IMR-90 (cell line): ENCODE results near the gene FAT2. TPM values are rescaled to one million over a fixed set of nuclear protein-coding genes. Genes with fewer than 3 reads are reported as not detected.

Experiments
- ATAC-seq: fragments of 200-7000 bp; cut with Tn5 transposase; 2 replicates; pipeline ENCODE4 v1.9.1; 2020; ENCODE audit warnings: low read depth, mild to moderate bottlenecking, moderate library complexity
- BruUV-seq: library from RNA; stranded (reverse); fragments of 400-500 nt; replicated peaks from 2 replicates; lab custom pipeline; 2021; lab: Mats Ljungman, UMichigan
- CTCF ChIA-PET: fragments of 300-600 bp; formaldehyde crosslinking; extraction: SDS; loops from one replicate; lab custom pipeline; 2021; ENCODE audit warnings: antibody characterized with exemption; lab: Yijun Ruan, JAX
- POLR2A ChIA-PET: fragments of 300-600 bp; sonication (Branson Sonifier 250); formaldehyde crosslinking; loops from one replicate; lab custom pipeline; 2022; ENCODE audit warnings: antibody characterized with exemption; ENCODE audit not compliant: unreplicated experiment; lab: Charles Lee
- DNase-seq: peaks from one replicate; pipeline ENCODE4 v3.0.0; 2013
- H2AFZ ChIP-seq: replicated peaks from 2 replicates; pipeline ENCODE3; 2013; ENCODE audit warnings: low read length, mild to moderate bottlenecking; ENCODE audit not compliant: poor library complexity
- H2AK5ac ChIP-seq: 2 replicates; pipeline ENCODE4 v1.6.1; 2013; ENCODE audit warnings: low read depth, low read length, inconsistent platforms
- H2AK9ac ChIP-seq: replicated peaks from 2 replicates; pipeline ENCODE3; 2013; ENCODE audit warnings: mild to moderate bottlenecking, low read depth, low read length, moderate library complexity; ENCODE audit not compliant: poor library complexity
- H2BK120ac ChIP-seq: 2 replicates; pipeline ENCODE4 v1.6.1; 2013; ENCODE audit warnings: low read depth, low read length, inconsistent platforms
- H2BK15ac ChIP-seq: 3 replicates; pipeline ENCODE4 v1.6.1; 2013; ENCODE audit warnings: low read depth, low read length, inconsistent platforms
- H2BK20ac ChIP-seq: 2 replicates; pipeline ENCODE4 v1.6.1; 2013; ENCODE audit warnings: low read depth, mild to moderate bottlenecking, inconsistent platforms, low read length, moderate library complexity
- H2BK5ac ChIP-seq: 2 replicates; pipeline ENCODE4 v1.6.1; 2013; ENCODE audit warnings: mild to moderate bottlenecking, low read depth, low read length, inconsistent platforms; ENCODE audit not compliant: poor library complexity, severe bottlenecking
- H3K14ac ChIP-seq: replicated peaks from 2 replicates; pipeline ENCODE4 v1.6.1; 2013; ENCODE audit warnings: low read depth, low read length, inconsistent platforms
- H3K18ac ChIP-seq: 2 replicates; pipeline ENCODE4 v1.6.1; 2013; ENCODE audit warnings: low read depth, low read length, control low read depth
- H3K23ac ChIP-seq: 2 replicates; pipeline ENCODE4 v1.6.1; 2013; ENCODE audit warnings: low read depth, low read length, inconsistent platforms
- H3K27ac ChIP-seq: 2 replicates; pipeline ENCODE4 v1.5.1; 2013; ENCODE audit warnings: mild to moderate bottlenecking, control low read depth, low read length; ENCODE audit not compliant: insufficient read depth
- H3K27me3 ChIP-seq: 2 replicates; pipeline ENCODE4 v1.6.1; 2013; ENCODE audit warnings: low read length; ENCODE audit not compliant: control insufficient read depth, insufficient read depth
- H3K36me3 ChIP-seq: 2 replicates; pipeline ENCODE4 v1.6.1; 2013; ENCODE audit warnings: low read length, mixed read lengths; ENCODE audit not compliant: control insufficient read depth, insufficient read depth
- H3K4ac ChIP-seq: 2 replicates; pipeline ENCODE4 v1.6.1; 2013; ENCODE audit warnings: low read depth, low read length, inconsistent platforms
- H3K4me1 ChIP-seq: 2 replicates; pipeline ENCODE4 v1.6.1; 2013; ENCODE audit warnings: low read length, mixed read lengths; ENCODE audit not compliant: control insufficient read depth, insufficient read depth
- H3K4me2 ChIP-seq: 2 replicates; pipeline ENCODE4 v1.6.1; 2013; ENCODE audit warnings: low read depth, mild to moderate bottlenecking, control low read depth, low read length, moderate library complexity
- H3K4me3 ChIP-seq: 2 replicates; pipeline ENCODE4 v1.5.1; 2013; ENCODE audit warnings: low read depth, mild to moderate bottlenecking, control low read depth, low read length, moderate library complexity; ENCODE audit not compliant: insufficient read depth
- H3K56ac ChIP-seq: 2 replicates; pipeline ENCODE4 v1.6.1; 2013; ENCODE audit warnings: low read length, inconsistent platforms; ENCODE audit not compliant: insufficient read depth; ENCODE audit errors: extremely low read depth
- H3K79me1 ChIP-seq, 2 experiments: 2 replicates each; pipeline ENCODE4 v1.6.1; 2013; ENCODE audit warnings: low read length in 2 of 2, inconsistent platforms in 1 of 2, low read depth in 1 of 2
- H3K9ac ChIP-seq: 2 replicates; pipeline ENCODE4 v1.6.1; 2013; ENCODE audit warnings: low read depth, low read length, control low read depth
- H3K9me1 ChIP-seq: 2 replicates; pipeline ENCODE4 v1.6.1; 2013; ENCODE audit warnings: low read length, inconsistent platforms; ENCODE audit not compliant: insufficient read depth
- H3K9me3 ChIP-seq: 2 replicates; pipeline ENCODE4 v1.6.1; 2013; ENCODE audit warnings: low read length; ENCODE audit not compliant: control insufficient read depth, insufficient read depth
- H4K20me1 ChIP-seq: 2 replicates; pipeline ENCODE4 v1.6.1; 2013; ENCODE audit warnings: low read length, inconsistent platforms; ENCODE audit not compliant: insufficient read depth
- H4K5ac ChIP-seq: 2 replicates; pipeline ENCODE4 v1.6.1; 2013; ENCODE audit warnings: mild to moderate bottlenecking, low read depth, low read length, control low read depth
- H4K8ac ChIP-seq, 2 experiments: 2 replicates each; pipeline ENCODE4 v1.6.1; 2013; ENCODE audit warnings: low read depth in 2 of 2, low read length in 2 of 2, control low read depth in 1 of 2, inconsistent platforms in 1 of 2
- H4K91ac ChIP-seq: 2 replicates; pipeline ENCODE4 v1.6.1; 2013; ENCODE audit warnings: low read depth, low read length, inconsistent platforms; ENCODE audit not compliant: insufficient read depth
- BHLHE40 ChIP-seq: fragments of 150-350 bp; IDR thresholded peaks from 2 replicates; pipeline ENCODE4 v1.6.1; 2016; ENCODE audit warnings: mild to moderate bottlenecking, low read depth, low read length
- CHD1 ChIP-seq: IDR thresholded peaks from 2 replicates; pipeline ENCODE4 v1.6.1; 2012; ENCODE audit warnings: low read depth, low read length, improper control_type of control experiment
- CTCF ChIP-seq: conservative IDR thresholded peaks from 2 replicates; pipeline ENCODE4 v1.5.1; 2012; ENCODE audit warnings: mild to moderate bottlenecking, low read depth, low read length, improper control_type of control experiment
- ELK1 ChIP-seq: fragments of 150-350 bp; IDR thresholded peaks from 2 replicates; pipeline ENCODE4 v1.6.1; 2016; ENCODE audit warnings: low read depth, mild to moderate bottlenecking, low read length, moderate library complexity, borderline replicate concordance
- FOS ChIP-seq: fragments of 150-350 bp; IDR thresholded peaks from 2 replicates; pipeline ENCODE4 v1.6.1; 2016; ENCODE audit warnings: low read depth, low read length
- MAFK ChIP-seq: IDR thresholded peaks from 2 replicates; pipeline ENCODE4 v1.6.1; 2012; ENCODE audit warnings: low read depth, low read length, improper control_type of control experiment
- MAZ ChIP-seq: IDR thresholded peaks from 2 replicates; pipeline ENCODE4 v1.6.1; 2012; ENCODE audit warnings: low read depth, mild to moderate bottlenecking, low read length, improper control_type of control experiment, moderate library complexity, borderline replicate concordance
- MXI1 ChIP-seq: IDR thresholded peaks from 2 replicates; pipeline ENCODE4 v1.6.1; 2012; ENCODE audit warnings: low read depth, mild to moderate bottlenecking, low read length, moderate library complexity, borderline replicate concordance
- NFE2L2 ChIP-seq: fragments of 150-350 bp; IDR thresholded peaks from 2 replicates; pipeline ENCODE4 v1.6.1; 2016; ENCODE audit warnings: low read depth, mild to moderate bottlenecking, low read length
- POLR2A ChIP-seq: IDR thresholded peaks from 2 replicates; pipeline ENCODE4 v1.6.1; 2012; ENCODE audit warnings: mild to moderate bottlenecking, low read depth, low read length
- RCOR1 ChIP-seq: IDR thresholded peaks from 2 replicates; pipeline ENCODE4 v1.6.1; 2012; ENCODE audit warnings: mild to moderate bottlenecking, low read length, improper control_type of control experiment; ENCODE audit not compliant: insufficient replicate concordance
- RFX5 ChIP-seq: IDR thresholded peaks from 2 replicates; pipeline ENCODE4 v1.8.0; 2012; ENCODE audit warnings: low read depth, mild to moderate bottlenecking, low read length, moderate library complexity
- USF2 ChIP-seq: fragments of 150-350 bp; IDR thresholded peaks from 2 replicates; pipeline ENCODE4 v1.6.1; 2017; ENCODE audit warnings: mild to moderate bottlenecking, antibody characterized with exemption, low read length, low read depth
- WGBS, 2 experiments: methylation state at CpG; one replicate each; pipeline versions ENCODE4 v1.1.5 to v1.1.7; 2013; ENCODE audit warnings: missing lambda C conversion rate in 2 of 2; ENCODE audit not compliant: insufficient read length in 1 of 2; ENCODE audit errors: extremely low coverage in 2 of 2; 5-methylcytosine and 5-hydroxymethylcytosine counted together
- dilution Hi-C: fragments of 300-500 bp; cut with HindIII; formaldehyde crosslinking; loops from one replicate; pipeline ENCODE4 v1.14.3; 2018; ENCODE audit warnings: low sequenced_read_pairs; ENCODE audit not compliant: unreplicated experiment
- in situ Hi-C: fragments of 300-500 bp; cut with MboI; formaldehyde crosslinking; loops from 3 replicates; pipeline ENCODE4 v1.14.3; 2019; ENCODE audit warnings: low sequenced_read_pairs, inconsistent platforms, mixed read lengths
- intact Hi-C: fragments of 100-400 bp; cut with micrococcal nuclease; formaldehyde crosslinking; loops from 2 replicates; pipeline ENCODE4 v1.10.0; 2022
- polyA plus RNA-seq, 3 experiments: library from polyadenylated mRNA; depleted of rRNA; stranded (reverse); fragments of >200 nt; gene quantifications; 2 replicates each; pipeline ENCODE4 v1.2.3, GENCODE V29; 2012; ENCODE audit warnings: low replicate concordance in 1 of 3
- total RNA-seq: library from RNA; depleted of rRNA; stranded (reverse); fragments of >200 nt; gene quantifications from 2 replicates; pipeline ENCODE4 v1.2.3, GENCODE V29; 2012

The FAT2 gene
- total and polyA plus RNA-seq, 2 of the 4 experiments (the other 2 are of a cell fraction) = under 0.01 to 0.03 TPM

GRCh38 chr5:151555760-151556576, 35.2 kb downstream of the FAT2 start (continued):
- no peak for TF ChIP-seq MAZ

GRCh38 chr5:151553695-151554094, 37.4 kb downstream of the FAT2 start:
- CTCF ChIA-PET = no interaction called here
- no peaks in the 10 kb centered on the region for H3K4me1 ChIP-seq
- DNase-seq (no peak), ATAC-seq (no peak)
- POLR2A ChIA-PET = no interaction called here
- no peak overlapping the region for H2AFZ ChIP-seq
- intact Hi-C loops (no loop called here), dilution Hi-C loops (no loop called here), in situ Hi-C loops (no loop called here)
- no peak overlapping the region for H3K14ac ChIP-seq
- no peak overlapping the region for H3K9ac ChIP-seq
- H2AK5ac ChIP-seq = no peak overlapping the region
- no peak overlapping the region for H3K56ac ChIP-seq
- H4K20me1 ChIP-seq = no peaks in the 10 kb centered on the region
- H3K4me2 ChIP-seq = no peak overlapping the region
- H2BK20ac ChIP-seq = no peak overlapping the region
- no peak overlapping the region for H2AK9ac ChIP-seq
- no peak overlapping the region for H4K5ac ChIP-seq
- H3K9me3 ChIP-seq = no peaks in the 10 kb centered on the region; the same call in 1 of the 2 replicates
- no peak overlapping the region for H2BK120ac ChIP-seq
- no peak overlapping the region for H2BK15ac ChIP-seq
- no peak overlapping the region for H2BK5ac ChIP-seq
- no peak overlapping the region for H4K91ac ChIP-seq
- H3K9me1 ChIP-seq = no peaks in the 10 kb centered on the region
- H3K4me3 ChIP-seq = no peak overlapping the region
- H3K36me3 ChIP-seq = no peaks in the 10 kb centered on the region
- H3K79me1 ChIP-seq = no peaks in the 10 kb centered on the region
- H3K4ac ChIP-seq = no peak overlapping the region
- H3K23ac ChIP-seq = no peak overlapping the region
- no CpG with 5 or more reads among the region's 5 CpGs for whole genome bisulfite sequencing, 2 experiments
- H4K8ac ChIP-seq = no peak overlapping the region
- H3K27ac ChIP-seq = no peak overlapping the region
- no peak overlapping the region for H3K18ac ChIP-seq
- BruUV-seq = no TSS peak
- H3K27me3 ChIP-seq = no peaks in the 10 kb centered on the region; the same call in 1 of the 2 replicates
- TF ChIP-seq MAZ = no peak
- no peak for TF ChIP-seq USF2
- no peak for TF ChIP-seq RFX5
- no peak for TF ChIP-seq NFE2L2
- no peak for TF ChIP-seq BHLHE40
- no peak for TF ChIP-seq POLR2A
- no peak for TF ChIP-seq ELK1
- no peak for TF ChIP-seq CTCF
- no peak for TF ChIP-seq RCOR1
- TF ChIP-seq FOS = no peak
- TF ChIP-seq MAFK = no peak
- no peak for TF ChIP-seq CHD1
- TF ChIP-seq MXI1 = no peak
